Kidney capillary endothelial cell (primary cell): ENCODE data around the gene KRT34.
"Not testable (repeated sequence)": the region's sequence is repeated elsewhere in the genome, so short reads cannot be mapped to it uniquely, and the experiment has no call there.

Experiments used
- DNase-seq: peaks from one replicate; pipeline ENCODE4 v3.0.0-alpha.2; 2018; ENCODE audit warnings: low spot score

Gene KRT34

DNA sequence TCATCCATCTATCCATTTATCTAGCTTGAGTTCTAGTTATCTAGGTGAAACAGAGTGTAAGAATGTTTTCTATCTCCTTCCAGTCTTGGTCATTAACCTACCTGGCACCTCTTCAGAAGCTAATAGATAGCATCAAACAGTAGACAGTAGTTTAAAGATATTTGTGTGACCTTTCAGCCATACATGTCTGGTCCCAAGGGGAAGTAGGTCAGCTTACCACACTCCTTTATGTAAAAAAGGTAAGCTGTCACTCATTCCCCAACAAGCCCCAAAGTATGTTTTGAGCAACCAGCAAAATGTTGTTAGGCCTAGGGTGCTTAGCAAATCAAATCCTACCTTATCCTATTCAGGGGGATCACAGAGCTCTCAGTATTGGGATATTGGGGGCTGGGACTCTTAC, 16.0 kb downstream of the KRT34 start:
- no peak for DNase-seq

DNA sequence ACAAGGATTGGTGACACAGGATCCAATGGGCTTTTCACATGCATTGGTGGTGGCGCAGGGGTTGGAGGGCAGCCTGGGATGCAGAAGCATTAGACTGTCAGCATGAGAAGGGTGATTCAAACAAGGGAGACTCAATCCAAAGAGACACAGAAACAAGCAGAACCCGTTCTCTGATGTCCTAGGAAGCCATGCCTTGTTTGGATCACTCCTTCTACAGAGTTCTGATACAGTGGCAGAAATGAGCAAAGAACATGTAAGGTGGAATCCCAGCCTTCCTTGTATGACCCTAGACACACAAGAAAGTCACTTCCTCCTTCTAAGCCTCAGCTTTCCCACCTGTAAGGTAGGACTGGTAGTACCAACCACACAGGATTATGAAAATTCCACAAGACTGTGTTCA, 18.2 kb downstream of the KRT34 start:
- DNase-seq = no peak

DNA sequence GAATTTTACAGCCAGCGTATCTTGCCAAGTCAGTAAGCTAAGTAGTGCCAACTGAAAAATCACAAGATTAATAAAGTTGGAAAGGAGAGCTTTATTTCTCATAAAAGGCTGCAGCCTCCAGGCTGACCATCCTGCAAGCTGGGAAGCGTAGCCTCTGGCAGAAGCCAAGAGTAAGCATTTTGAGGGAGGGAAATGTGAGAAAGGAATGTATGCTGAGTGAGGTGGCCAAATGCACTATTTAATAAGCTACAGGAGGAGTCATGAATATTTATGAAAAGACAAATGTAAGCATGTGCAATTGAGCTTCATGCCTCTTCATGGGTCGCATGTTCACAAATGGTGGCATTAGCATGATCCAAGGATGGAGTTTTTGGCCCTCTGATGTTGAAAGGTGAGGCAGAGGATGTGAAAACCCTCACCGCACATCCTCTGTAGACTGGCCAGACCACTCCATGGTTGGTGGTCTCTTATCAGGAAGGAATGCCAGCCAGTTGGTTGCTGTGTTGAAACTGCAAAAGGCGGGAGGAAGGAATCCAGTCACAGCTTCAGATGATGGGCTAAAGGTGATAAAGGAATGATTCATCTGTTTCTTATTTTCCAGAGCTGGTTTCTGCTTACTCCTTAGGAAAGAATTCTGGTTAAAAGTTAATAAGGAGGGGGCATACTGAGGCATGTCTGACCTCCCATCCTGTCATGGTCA, 21.7 kb downstream of the KRT34 start:
- DNase-seq = no peak

DNA sequence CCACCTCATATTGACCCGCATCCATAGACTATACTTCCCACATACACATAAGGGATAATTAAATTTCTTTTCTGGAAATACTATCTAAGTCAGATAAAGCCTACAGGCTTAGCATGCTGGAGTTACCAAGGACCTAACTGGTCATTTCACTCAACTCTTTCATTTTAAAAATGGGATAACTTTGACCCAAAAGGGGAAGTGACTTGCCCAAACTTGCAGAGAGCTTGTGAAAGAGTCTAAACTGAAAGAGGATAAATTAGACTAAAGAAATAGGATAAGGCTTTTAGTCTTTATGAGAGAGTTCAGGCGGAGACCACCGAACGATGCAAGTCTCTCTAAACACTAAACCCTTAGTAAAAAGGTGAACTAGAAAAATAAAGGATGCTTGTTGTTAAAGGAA, 27.6 kb downstream of the KRT34 start:
- no peak for DNase-seq

DNA sequence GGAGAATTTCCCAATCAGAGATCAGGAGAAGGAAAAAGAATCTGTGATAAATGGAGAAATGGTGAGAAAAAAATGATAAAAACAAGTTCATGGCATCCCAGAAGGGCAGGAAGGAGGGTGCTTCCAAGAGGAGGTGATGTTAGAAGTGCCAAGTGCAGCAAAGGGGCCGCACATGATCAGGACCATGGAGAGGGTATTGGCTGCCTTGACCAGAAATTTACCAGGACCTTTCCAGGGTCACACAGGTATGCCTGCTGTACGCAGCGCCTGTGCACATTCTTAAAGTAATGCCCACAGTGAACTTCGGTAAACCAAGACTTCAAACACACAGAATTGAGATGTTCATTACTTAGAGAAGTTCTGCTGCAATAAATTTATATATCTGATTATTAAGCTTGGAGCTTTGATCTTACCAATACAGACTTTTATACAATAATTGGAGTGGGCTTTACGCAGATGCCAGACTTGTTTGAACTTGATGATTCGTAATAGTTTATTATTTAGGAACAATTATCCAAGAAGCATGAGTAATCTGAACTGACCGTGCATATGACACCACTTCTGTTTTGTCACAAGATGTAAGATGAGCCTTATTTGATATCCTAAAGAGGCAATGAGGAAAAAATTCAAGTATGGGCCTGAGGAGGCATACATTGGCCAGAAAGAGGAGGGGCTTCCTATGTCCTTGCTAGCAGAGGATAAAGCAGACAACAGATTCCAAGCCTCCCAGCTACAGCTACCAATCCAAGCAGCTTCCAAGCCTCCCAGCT, 29.3 kb downstream of the KRT34 start:
- no peak for DNase-seq

DNA sequence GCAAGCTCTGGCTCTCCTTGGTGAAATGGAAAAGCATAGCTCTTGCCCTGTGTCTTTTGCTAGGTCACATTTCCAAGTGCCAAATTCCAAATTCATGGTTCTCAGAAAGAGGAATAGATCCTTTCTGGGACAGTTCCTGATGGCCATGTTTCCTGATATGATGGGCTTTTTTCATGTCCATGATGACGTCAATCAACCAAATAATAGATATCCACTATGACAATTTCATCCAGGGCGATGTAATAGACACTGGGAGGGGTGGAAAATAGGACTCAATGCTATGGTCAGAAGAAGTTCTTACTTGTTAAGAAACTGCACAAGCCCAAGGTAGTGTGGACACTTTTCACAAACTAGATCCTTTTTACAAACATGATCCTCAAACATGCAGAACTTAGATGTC, 30.9 kb downstream of the KRT34 start:
- DNase-seq = no peak

DNA sequence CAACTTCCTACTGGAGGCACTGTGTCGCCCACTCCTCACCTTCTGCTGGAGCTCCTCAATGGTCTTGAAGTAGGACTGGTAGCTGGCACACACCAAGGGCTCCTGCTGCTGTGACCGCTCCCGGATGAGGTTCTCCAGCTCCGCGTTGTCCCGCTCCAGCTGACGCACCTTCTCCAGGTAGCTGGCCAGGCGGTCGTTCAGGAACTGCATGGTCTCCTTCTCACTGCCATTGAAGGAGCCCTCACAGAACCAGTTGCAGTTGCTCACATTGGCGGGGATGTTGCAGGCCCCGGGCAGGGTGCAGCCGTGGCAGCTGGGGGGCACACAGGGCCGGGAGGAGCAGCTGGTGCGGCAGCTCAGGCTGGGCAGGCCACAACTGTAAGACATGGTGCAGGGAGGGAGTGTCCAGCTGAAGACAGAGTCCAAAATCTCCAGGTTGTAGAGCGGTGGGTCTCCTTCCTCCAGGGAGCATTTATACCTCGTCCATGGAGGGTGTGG, 31.7 kb downstream of the KRT34 start, which contains the start of gene KRT33A:
KRT33A (minus strand) TSS at position 448 of the 498 bp plus-strand sequence; CDS start at position 387, 61 bp downstream.
- DNase-seq = not testable (repeated sequence)

DNA sequence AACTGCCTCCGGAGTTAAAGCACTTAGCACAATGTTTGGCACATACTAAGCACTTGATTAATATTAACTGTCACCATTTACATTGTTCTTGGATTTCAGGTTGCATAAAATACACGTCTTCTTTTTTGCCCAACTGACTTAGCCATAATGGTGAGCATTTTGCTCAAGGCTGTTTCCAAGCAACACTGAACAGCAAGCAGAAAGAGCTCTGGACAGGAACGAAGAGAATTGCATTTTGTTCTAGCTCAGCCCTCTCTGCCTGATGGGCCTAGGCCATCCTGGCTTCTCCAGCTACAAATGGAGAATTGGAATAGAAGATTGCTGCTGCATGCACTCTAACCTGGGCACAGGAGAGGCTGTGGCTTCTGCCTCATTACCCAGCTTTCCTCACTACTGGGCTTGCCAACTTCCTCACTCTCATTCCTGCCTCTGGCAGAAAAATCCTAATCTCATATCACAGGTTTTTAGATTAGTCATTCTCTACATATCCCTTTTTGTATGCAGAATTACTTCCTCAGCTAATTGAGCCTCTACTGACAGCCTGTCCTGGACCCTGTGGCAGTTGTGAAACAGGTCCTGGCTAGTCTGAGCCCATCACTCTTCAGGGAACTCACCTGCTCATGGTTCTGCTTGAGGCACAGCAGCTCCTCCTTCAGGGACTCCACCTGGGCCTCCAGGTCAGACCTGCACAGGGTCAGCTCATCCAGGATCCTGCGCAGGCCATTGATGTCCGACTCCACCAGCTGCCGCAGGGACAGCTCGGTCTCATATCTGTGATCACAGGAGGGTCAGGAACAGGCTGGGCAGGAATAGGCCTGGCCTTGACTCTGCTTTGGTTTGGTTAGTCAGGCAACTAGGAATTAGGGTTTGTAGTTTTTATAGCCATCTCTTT, 34.0 kb downstream of the KRT34 start:
- DNase-seq = no peak

DNA sequence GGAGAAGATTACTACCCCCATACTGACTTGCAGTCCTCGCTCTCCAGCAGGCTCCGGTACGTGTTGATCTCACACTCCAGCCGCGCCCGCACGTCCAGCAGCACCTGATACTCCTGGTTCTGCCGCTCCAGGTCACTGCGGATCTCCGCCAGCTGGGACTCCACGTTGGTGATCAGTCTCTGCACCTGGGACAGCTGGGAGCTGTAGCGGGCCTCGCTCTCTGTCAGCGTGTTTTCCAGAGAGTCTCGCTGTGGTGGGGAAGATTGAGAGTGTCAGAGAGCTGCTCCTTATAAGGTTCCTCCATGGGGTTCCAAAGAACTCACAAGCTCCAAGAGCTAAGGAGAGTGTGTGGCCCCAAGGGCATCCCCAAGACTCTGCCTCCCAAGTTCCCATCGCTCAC, 35.7 kb downstream of the KRT34 start:
- DNase-seq = not testable (repeated sequence)

DNA sequence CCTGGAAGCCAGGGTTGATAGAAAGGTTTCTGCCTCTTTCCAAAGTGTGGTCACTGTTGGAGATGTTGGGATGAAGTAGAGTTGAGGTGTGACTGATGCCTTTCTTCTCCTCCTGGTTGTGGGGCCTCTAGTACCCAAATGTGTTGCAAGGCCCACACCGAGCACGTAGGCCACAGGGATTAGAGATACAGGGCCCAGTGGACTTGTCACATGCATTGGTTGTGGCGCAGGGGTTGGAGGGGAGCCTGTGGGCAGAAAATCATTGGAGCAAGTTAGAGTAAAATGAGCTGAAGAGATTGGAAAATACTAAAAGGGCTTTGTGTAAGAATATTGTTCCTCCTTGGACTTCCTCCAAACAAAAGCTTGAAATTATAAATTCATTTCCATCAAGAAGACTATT, 36.1 kb downstream of the KRT34 start:
- no peak for DNase-seq

DNA sequence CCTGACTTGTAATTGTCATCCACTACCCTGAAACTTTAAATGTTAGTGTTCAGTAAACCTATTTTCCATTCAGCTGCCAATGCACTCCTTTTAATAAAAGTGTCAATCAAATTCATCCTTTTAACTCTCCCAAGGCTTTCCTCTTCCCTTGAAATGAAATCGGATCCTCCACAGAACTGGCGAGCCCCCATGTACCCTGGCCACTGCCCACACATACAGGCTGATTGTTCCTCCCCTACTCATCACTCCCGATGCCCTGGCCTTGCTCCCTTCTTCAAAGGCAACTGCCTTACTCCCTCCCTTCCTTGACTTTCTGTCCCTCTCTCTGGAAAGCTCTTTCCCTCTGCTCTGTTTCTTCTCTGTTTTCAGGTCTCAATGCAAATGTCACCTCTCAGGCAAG, 39.1 kb downstream of the KRT34 start:
- no peak for DNase-seq

DNA sequence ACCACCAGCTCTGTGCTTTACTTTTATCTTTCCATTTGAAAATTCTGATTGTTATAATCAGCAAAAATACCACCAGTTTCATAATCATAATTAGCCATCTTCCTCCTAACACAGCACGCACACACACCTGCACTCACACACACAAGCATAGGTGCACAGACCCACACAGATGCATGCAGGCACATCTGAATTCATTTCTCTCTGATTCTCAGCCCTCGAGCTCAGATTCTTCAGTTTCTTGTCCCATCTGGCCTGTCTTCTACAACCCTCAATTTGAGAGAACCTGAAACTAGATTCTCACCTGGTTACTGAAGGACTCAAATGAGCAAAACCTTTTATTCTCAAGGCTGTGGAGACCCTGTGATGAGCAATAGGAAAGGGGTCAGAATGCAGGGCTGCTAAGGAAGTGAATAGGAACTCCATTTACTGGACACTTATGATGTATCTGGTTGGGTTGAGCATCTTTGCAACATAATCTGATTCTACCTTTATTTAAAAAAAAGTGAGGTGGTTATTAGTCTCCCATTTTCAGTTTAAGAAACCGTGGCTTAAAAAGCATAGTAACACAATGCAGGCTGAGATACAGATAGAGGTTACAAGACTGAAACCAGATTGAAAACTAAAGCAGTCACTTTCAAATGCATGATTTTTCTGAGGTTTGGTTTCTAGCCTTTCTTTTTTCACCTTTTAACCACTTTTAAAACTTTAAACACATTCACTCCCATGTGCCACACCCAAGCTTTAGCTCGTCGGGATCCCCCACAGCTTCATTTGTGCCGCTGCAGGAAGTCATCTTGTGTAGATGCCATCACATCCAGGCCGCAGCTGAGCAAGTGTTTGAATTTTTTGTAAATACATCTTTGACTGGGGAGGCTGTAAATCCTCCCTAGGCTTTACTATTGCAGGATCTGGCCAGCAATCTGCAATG, 40.9 kb downstream of the KRT34 start:
- DNase-seq = no peak

DNA sequence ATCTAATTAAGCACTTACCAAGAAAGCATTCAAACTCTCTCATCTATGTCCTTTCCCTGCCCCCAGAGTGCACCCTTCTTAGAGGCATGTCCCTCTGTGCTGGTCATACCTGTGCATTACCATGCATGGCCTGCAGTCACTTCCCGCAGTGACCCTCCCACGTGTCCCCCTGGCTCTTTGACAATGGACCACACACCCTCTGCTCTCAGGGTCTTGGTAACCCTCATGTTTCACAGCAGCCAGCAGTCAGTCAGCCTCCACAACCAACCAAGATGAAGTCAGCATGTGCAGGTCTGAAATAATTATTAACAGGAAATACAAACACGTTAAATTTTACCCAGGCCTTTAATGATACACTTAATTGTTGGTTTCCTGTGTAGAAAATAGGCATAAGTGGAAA, 41.6 kb downstream of the KRT34 start:
- DNase-seq = no peak

DNA sequence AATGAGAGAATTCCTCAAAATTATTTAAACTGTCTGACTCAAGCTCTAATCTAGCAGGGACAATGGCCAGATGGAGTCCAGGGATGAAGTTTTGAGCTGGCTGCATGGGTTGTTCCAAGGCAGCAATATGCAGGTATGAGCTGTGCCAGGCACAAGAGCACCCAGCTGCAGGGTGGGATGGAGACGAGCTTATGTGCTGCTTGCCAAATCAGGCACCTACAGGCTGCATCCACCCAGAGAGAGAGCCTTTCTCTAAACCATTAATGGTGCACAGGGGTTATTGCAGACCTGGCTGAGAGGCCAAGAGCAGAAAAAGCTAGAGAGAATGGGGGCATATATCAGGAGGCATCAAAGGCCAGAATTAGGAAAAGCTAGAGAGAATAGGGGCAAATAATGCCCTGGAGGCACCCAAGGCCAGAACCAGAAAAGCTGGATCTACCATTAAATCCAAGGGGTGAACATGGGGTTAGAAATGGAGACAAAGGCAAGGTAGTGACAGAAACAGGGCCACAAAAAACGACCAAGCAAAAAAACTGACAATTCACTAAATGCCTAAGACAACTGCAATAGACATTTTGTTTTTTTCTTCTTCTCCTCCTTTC, 42.4 kb downstream of the KRT34 start:
- no peak for DNase-seq

DNA sequence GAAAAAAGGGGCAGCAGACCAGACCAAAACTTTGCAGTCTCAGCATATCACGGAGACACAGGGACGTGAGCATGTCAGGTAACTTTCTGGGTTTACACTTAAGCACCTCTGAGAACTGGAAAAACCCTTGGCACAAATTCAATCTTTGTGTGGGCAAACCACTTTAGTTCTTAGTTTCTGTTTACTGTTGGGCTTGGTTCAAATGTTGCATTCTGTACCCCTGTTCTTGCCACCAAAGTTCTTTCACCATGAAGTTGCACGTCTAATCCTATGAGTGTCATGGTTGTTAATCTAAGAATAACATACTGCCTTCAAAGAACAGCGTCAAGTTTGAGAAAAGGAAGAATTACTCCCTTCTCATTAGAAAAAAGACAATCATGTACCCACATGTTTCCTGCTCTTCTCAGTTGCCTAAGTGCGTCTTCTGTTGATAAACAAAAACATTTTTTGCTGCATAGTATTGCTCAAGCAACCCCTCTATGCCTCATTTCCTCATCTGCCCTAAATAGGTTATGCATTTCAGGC, 43.1 kb downstream of the KRT34 start:
- DNase-seq = no peak

DNA sequence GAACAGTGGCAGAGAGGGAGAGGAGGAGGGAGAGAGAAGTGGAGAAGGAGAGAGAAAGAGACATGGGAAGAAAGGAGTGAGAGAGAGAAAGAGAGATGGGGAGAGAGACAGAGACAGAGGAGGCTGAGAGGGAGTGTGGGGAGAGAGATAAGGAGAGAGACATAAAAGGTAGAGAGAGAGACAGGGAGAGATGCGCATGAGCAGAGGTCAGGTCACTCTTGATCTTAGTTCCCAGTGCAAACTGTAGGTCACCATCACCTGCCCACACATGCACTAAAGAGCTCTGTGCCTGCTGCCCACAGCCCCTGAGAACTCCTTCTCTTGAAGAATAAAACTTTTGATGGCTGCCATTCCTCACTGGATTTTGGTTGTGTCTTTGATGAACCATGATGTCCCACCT, 46.4 kb downstream of the KRT34 start:
- DNase-seq = no peak

DNA sequence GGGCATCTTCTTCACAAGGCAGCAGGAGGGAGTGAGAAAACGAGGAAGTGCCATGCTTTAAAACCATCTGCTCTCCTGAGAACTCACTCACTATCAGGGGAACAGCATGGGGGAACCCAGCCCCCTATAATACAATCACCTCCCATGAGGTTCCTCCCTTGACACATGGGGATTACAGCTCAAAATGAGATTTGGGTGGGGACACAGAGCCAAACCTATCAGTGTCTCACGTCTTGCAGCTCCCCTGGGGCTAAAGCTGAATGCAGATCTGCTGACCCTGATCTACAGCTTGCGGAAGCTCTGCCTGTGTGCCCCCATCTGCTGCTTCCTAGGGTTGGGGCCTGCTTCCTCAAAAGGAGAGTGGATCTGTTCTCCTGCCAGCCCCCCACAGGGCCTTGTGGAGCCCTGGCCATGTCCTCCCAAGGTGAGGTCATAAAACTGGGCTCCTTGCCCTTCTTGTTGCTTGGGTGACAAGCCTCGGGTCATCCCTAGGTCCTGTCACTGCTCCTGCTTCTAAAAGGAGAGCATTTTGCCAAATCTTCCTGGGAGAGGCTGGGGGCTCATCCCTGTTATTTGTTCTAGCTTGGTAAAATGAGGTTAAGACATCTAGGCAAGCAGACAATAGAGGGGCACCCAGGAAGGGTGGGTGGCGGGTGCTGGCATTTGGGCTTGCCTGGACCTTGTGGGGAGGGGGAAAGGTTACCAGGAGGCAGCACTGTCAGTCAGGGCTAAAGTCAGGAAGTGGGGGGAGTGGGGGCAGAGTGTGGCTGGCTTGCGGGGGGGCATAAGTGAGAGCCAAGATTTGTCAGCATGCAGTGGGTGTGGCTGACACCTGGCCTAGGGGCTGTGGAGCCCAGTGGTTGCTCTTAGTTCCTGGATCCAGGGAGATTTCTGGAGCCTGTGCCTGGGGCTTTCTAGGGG, 47.5 kb downstream of the KRT34 start:
- DNase-seq = no peak

DNA sequence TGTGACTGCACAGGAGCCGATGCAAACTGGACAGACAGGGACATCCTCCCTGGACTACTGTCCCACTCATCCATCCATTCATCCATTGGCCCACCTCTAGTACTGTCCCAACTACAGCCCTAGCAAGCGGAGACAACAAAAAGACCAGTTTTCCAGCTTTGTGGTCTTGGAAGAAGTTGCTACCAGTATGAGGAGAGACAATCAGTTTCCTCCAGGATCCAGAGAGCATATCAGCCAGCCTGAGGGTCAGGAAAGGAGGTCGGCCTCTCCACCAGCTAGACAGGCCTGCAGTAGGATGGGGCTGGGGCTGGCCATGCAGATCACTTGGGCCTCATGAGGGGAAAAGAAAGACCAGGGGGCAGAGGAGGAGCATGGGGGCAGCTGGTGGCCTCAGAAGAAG, 48.3 kb downstream of the KRT34 start:
- no peak for DNase-seq

DNA sequence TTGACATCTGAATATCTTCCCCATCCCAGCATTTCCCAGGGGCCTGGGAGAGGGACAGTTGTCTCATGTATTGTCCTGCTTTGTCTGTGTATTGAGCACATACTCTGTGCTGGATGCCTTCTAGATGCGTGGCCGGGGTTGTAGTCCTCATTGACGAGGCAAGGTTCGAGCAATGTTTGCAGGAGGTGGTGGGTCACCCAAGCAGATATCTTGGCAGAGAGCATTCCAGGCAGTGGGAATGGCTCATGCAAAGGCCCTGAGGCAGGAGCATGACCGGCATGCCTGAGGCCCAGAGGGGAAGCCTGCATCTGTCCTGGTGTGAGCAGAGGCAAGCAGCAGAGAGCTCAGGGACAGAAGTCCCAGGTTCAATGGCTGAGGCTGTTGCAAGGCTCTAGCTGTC, 49.0 kb downstream of the KRT34 start:
- no peak for DNase-seq

DNA sequence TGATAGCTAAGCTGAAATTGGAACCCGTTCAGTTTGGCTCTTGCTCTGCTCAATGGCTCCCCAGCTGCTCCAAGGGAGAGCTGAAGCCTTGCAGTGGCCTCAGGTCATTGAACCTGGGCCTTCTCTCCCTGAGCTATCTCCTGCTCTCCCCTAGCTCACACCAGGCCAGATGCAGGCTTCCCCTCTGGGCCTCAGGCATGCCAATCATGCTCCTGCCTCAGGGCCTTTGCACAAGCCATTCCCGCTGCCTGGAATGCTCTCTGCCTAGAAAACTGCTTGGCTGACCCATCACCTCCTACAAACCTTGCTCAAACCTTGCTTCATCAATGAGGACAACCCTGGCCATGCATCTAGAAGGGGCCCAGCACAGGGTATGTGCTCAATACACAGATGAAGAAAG, 49.9 kb downstream of the KRT34 start:
- no peak for DNase-seq
